AG20443 (cell line): ENCODE results near the gene PTPRG.
"Not testable (repeated sequence)": the region's sequence is repeated elsewhere in the genome, so short reads cannot be mapped to it uniquely, and the experiment has no call there.

Experiments used
- DNase-seq: peaks from one replicate; pipeline ENCODE4 v3.0.0; 2012; ENCODE audit warnings: low spot score, mixed read lengths

PTPRG gene

DNA sequence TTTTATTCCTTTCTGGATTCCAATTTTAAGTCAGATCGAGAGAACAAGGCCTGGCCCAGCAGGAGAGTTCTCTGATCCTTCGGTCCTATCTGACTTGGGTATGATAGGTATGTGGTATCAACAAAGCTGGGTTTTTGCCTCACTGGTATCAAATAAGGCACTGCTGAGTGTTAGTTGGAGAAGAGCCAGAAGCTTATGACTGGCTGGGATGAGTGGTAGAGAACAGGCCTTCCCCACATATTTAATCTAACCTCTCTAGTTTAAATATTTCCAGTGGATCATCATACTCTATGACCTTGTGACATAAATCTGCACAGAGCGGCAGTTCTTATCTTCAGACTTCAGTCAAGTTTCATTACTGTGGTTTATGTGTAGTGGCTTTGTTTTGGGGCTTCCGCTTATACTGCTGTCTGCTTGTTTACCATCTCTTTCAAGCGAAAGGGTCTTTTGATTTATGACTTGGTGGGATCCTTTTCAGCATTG lies 164.5 kb downstream of the PTPRG start:
- DNase-seq = no peak

DNA sequence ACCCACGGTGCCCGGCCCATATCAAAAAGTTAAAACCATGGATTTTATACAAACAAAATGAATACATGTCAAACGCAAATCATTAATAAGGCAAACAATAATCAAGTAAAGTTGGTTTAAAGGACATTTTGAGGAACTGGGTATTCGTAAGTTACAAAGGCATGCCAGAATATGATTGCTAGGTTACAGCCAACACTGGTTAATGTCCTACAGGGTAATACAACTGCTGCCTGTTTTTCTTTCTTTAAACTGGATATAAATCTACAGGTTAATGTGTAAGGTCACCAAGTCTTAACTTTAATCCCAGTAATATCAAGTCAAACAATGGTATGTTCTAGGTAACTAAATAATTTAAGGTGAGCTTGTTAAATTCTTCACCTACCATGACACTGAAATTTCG lies 166.1 kb downstream of the PTPRG start:
- no peak for DNase-seq

- DNase-seq = no peak
Measured at GRCh38 chr3:61729038-61729634, 167.8 kb downstream of the PTPRG start.

GRCh38 chr3:61730056-61730455 lies 168.7 kb downstream of the PTPRG start:
- DNase-seq = peak; percentile 20

GRCh38 chr3:61730577-61731231 lies 169.3 kb downstream of the PTPRG start:
- DNase-seq = no peak

GRCh38 chr3:61733000-61733399 lies 171.6 kb downstream of the PTPRG start:
- no peak for DNase-seq

DNA sequence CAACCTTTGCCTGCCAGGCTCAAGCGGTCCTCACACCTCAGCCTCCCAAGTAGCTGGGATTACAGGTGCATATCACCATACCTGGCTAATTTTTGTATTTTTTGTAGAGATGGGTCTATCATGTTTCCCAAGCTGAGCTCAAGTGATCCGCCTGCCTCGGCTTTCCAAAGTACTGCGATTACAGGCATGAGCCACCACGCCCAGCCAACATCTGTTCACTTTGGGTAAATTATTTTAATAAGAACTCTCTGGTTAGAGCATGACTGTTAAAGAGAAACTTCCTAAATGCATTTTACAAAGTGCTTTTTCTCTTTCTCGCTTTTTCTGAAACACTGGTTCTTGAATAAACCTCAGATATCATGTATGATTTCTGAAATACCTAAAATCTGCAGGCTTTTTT lies 172.5 kb downstream of the PTPRG start:
- DNase-seq = no peak

DNA sequence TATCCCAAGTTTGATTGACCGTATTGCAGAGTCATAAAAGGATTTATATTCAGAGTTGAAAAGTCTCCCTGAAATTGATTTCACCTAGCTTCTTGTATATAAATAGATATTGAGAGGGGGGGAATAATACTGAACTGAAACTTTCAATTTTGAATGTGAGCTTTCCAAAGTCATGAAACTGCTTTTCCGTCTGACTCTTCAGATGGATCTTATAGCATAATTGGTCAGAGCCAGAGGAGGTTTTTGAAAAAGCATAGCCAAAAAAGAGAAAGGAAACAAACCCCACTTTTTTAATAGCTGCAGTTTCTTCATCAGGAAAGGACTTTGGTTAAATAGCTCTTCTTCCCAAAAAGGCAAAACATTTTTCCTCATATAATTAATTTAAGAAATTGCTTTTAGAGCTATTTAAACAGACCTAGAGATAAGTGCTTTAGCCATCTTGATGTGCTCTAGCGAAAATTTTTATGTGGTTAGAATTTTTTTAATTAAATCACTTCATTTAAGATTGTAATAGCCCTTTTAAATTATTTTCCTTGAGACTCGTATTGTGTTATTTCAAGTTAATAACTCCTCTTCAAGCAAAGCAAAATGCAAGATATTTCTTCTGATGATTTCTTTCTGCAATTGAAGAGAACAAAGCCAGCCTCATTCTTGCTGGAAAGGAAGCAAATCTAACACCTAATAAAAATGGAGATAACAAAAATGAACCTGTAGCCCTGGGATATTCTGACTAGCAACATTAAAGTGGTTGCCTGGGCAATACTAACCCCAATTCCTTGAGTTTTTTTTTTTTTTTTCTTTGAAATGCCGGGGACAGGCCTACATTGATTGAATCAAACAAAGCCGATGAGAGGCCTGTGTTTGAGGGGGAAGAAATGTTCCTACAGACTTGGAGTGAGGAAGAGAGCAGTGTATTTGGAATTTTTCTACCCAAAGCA lies 173.6 kb downstream of the PTPRG start:
- no peak for DNase-seq

GRCh38 chr3:61736506-61736905 lies 175.1 kb downstream of the PTPRG start:
- DNase-seq = no peak

DNA sequence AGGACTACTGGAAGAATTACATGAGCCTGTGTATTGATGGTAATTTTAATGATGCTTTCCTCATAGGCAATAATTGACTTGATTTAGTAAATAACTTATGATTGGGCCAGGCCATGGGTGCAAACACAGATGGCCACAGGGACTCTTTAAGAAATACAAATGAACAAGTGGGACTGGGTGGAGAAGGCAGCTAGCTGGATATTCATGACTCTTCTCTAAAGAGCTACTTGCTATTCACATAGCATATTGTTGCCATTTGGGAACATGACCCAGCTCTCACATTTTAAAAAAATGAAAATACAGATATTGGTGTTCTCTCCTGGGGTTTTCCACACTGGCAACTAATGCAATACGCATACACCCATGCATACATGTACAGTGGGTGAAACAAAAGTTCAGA lies 178.3 kb downstream of the PTPRG start:
- DNase-seq = no peak

GRCh38 chr3:61740494-61740893 lies 179.1 kb downstream of the PTPRG start:
- no peak for DNase-seq

DNA sequence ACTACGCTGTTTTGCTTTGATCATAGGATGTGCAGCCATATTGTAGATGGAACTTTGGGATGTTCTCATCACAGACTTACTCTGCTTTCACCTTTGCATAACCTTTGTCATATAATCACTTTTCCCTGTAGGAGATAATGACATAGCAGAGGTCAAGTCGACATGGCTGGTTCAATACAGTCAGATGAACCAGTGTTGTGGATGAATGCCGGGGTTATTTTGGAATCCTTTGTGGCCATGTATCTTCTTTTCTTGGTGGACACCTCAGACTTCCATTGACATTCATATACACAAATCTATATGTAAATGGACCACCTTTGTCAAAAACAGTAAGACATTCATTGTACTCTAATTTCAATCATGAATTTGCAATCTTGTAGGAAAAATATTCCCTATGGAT lies 180.2 kb downstream of the PTPRG start:
- no peak for DNase-seq

GRCh38 chr3:61742006-61742405 lies 180.6 kb downstream of the PTPRG start:
- no peak for DNase-seq

DNA sequence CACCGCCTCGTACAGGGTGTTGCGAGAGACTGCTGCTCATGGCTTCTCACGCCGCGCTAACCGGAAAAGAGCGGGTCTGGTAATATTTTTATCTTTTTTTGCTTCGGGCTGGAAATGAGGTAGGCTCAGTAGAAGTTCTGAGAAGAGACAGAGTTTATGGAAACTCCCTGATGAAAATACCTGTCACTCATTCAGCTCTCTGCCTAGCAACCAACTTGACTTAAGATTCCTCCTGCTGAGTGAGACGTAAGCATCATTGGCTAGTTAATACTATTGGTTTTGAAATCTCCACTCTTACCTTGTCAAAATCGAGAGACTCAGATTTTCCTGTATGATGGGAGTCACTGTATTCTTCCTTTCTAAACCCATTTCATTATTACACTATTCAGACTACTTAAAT lies 181.7 kb downstream of the PTPRG start:
- no peak for DNase-seq

DNA sequence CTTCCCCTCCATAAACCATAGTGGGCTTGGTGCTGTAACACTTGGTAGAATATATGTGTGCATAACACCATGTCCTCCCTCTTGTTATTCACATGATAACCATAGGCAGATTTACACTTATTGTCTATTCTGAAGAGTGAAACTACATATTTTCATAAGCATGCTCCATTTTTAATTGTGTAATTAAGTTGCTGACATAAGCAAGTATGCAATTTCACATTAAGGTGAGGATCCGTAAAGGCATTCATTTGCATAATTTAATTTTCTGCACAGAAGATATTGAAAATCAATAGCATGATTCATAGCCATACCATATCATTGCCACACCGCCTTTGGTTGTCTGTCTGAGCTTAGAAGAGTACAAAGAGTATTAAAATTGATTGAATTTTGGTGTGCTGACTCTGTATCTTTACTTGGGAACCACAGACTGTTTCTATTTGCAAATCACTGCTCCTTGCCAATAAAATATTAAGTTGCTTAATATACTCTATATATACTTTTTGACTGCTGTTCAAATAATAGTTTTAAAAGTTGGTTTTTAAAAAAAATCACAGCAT lies 182.4 kb downstream of the PTPRG start:
- no peak for DNase-seq

DNA sequence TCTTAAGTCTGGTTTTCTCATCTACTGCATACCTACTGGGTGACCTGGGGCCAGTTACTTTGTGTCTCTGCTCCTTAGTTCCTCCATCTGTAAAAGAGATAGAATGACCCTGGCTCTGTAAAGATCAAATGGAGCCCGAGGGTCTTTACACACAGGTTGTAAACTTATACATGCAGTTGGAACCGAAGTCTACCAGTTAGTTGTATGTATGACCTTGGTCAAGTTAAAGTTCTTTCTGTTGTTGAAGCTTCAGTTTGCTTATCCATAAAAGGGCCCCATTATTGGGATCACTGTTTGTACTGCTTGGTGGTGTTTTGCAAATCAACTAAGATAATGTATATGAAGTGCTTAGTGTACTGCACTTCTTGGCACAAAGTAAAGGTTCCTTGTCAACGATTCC lies 186.9 kb downstream of the PTPRG start:
- DNase-seq = no peak

GRCh38 chr3:61750766-61751165 lies 189.4 kb downstream of the PTPRG start:
- no peak for DNase-seq

- no peak for DNase-seq
Measured at GRCh38 chr3:61758839-61759238, 197.5 kb downstream of the PTPRG start.

DNA sequence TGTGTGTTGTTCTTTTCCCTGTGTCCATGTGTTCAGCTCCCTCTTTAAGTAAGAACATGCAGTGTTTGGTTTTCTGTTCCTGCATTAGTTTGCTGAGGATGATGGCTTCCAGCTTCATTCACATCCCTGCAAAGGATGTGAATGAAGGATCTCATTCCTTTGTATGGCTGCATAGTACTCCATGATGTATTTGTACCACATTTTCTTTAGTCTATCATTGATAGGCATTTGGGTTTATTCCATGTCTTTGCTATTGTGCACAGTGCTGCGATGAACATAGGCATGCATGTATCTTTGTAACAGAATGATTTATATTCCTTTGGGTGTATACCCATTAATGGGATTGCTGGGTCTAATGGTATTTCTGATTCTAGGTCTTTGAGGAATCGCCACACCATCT lies 199.4 kb downstream of the PTPRG start:
- DNase-seq = not testable (repeated sequence)

- DNase-seq = no peak
Measured at GRCh38 chr3:61761694-61762430, 200.5 kb downstream of the PTPRG start.

GRCh38 chr3:61765157-61765876 lies 203.9 kb downstream of the PTPRG start:
- DNase-seq = no peak
